ENCODE measurements around the gene BARX2.

DNA sequence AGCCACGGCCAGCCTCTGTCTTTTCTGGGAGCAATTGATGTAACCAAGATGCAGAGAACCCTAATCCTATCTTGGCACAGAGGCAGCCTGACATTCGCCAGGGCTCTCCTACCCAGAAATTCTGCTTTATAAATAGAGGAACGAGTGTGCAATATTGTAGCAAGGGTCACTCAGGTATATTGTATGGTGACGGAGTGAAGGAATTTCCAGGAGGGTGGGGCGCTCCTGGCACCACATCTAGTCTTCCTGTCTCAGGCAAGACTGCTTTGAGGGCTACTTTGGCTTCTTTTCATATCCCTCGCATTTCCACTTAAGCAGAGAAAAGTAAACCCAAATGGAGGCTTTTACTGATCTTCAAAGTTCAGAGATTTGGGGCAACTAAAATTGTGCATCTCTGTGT, 114.4 kb downstream of the BARX2 start:
- TF ChIP-seq EZH2 (IDR thresholded peaks at IDR 0.05; ENCODE audit: borderline replicate concordance, insufficient read depth, low read length, poor library complexity, severe bottlenecking) (no peak), TAF1 (IDR thresholded peaks at IDR 0.05; ENCODE audit: low read depth) (no peak), POLR2AphosphoS5 (IDR thresholded peaks at IDR 0.05) (no peak), EP300 (conservative IDR thresholded peaks at IDR 0.05; ENCODE audit: poor library complexity, severe bottlenecking) (no peak), SMC3 (conservative IDR thresholded peaks at IDR 0.05; ENCODE audit: poor library complexity) (no peak), RAD21 (conservative IDR thresholded peaks at IDR 0.05) (no peak), MXI1 (conservative IDR thresholded peaks at IDR 0.05; ENCODE audit: poor library complexity, severe bottlenecking) (no peak)
- TF ChIP-seq, protein P1, sequence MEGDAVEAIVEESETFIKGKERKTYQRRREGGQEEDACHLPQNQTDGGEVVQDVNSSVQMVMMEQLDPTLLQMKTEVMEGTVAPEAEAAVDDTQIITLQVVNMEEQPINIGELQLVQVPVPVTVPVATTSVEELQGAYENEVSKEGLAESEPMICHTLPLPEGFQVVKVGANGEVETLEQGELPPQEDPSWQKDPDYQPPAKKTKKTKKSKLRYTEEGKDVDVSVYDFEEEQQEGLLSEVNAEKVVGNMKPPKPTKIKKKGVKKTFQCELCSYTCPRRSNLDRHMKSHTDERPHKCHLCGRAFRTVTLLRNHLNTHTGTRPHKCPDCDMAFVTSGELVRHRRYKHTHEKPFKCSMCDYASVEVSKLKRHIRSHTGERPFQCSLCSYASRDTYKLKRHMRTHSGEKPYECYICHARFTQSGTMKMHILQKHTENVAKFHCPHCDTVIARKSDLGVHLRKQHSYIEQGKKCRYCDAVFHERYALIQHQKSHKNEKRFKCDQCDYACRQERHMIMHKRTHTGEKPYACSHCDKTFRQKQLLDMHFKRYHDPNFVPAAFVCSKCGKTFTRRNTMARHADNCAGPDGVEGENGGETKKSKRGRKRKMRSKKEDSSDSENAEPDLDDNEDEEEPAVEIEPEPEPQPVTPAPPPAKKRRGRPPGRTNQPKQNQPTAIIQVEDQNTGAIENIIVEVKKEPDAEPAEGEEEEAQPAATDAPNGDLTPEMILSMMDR (IDR thresholded peaks at IDR 0.05; ENCODE audit: poor library complexity, severe bottlenecking) = no peak
- TF ChIP-seq, protein P2, sequence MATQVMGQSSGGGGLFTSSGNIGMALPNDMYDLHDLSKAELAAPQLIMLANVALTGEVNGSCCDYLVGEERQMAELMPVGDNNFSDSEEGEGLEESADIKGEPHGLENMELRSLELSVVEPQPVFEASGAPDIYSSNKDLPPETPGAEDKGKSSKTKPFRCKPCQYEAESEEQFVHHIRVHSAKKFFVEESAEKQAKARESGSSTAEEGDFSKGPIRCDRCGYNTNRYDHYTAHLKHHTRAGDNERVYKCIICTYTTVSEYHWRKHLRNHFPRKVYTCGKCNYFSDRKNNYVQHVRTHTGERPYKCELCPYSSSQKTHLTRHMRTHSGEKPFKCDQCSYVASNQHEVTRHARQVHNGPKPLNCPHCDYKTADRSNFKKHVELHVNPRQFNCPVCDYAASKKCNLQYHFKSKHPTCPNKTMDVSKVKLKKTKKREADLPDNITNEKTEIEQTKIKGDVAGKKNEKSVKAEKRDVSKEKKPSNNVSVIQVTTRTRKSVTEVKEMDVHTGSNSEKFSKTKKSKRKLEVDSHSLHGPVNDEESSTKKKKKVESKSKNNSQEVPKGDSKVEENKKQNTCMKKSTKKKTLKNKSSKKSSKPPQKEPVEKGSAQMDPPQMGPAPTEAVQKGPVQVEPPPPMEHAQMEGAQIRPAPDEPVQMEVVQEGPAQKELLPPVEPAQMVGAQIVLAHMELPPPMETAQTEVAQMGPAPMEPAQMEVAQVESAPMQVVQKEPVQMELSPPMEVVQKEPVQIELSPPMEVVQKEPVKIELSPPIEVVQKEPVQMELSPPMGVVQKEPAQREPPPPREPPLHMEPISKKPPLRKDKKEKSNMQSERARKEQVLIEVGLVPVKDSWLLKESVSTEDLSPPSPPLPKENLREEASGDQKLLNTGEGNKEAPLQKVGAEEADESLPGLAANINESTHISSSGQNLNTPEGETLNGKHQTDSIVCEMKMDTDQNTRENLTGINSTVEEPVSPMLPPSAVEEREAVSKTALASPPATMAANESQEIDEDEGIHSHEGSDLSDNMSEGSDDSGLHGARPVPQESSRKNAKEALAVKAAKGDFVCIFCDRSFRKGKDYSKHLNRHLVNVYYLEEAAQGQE (IDR thresholded peaks at IDR 0.05; ENCODE audit: borderline replicate concordance) = no peak

Data from neural cell (in vitro differentiated cells).